ENCODE results near the gene PLCB2.

GRCh38 chr15:40307421-40308211 lies at the start of gene PLCB2:
- TF ChIP-seq CTCF (IDR thresholded peaks at IDR 0.05) (peak; percentile 26; the same call in 1 of the 2 replicates), RXRA (IDR thresholded peaks at IDR 0.05; ENCODE audit: borderline replicate concordance, low read depth) (no peak), NFIC (IDR thresholded peaks at IDR 0.05; ENCODE audit: borderline replicate concordance) (no peak)
- TF ChIP-seq, protein P1, sequence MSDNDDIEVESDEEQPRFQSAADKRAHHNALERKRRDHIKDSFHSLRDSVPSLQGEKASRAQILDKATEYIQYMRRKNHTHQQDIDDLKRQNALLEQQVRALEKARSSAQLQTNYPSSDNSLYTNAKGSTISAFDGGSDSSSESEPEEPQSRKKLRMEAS (IDR thresholded peaks at IDR 0.05; ENCODE audit: low read depth), result no peak

Data from SK-N-SH (cell line).